ENCODE data around the gene RNF223.

The RNF223 gene

DNA sequence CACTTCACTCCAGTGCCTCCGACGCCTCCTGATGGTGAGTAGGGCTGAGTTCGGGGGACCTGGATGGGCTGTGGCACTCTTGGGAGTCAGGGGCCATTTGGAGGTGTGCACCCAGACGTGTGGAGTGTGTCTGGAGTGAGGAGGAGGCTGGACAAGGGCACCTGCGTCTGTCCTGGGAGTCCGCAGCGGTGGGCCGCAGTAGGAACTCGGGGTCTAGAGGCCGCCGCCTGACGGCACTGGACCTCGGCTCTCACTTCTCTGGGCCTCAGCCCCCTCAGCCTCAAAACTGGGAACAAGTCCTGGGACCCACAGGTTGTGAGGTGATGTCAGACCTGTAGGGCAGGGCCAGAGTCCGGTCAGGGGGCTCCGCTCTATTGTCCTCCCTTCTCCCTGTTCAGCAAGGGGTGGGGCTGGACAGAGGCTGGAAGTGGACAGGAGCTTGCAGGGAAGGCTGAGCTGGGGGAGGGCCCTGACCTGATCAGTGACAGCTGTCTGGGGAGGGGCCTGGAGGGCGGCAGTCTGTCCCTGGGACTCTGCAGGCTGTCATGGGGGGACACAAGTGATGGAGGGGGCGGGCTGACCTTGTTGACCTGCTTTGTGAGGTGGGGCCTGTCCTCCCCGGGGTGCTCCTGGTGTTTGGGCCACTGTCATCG, 38.7 kb downstream of the RNF223 start:
- Histone ChIP-seq H3K4me1 (ENCODE audit: low read length) (no peaks in the 10 kb centered on the region), H3K27ac (ENCODE audit: low read length) (no peak overlapping the region), H3K36me3 (replicated peaks; ENCODE audit: insufficient read depth, low read length) (no peaks in the 10 kb centered on the region), H3K9me3 (replicated peaks; ENCODE audit: insufficient read depth, low read length) (no peaks in the 10 kb centered on the region), H3K27me3 (replicated peaks; ENCODE audit: insufficient read depth, low read length) (peaks cover 85% of the 10 kb centered on the region), H3K4me3 (ENCODE audit: low read length) (no peak overlapping the region), H2AFZ (ENCODE audit: low read length) (no peak overlapping the region), H3K4me2 (ENCODE audit: low read depth, low read length) (no peak overlapping the region), H3K79me2 (ENCODE audit: low read length) (no peaks in the 10 kb centered on the region), H3F3A (ENCODE audit: insufficient read depth, low read length) (no peaks in the 10 kb centered on the region), H4K20me1 (ENCODE audit: insufficient read depth, low read length) (no peaks in the 10 kb centered on the region), H3K9me2 (replicated peaks; ENCODE audit: insufficient read depth, low read length) (no peaks in the 10 kb centered on the region), H3K9ac (ENCODE audit: low read length) (no peak overlapping the region)
- DNase-seq = no peak
- no peak for TF ChIP-seq EZH2 (optimal IDR thresholded peaks at IDR 0.05; ENCODE audit: low read depth, low read length)
- TF ChIP-seq, protein P1, sequence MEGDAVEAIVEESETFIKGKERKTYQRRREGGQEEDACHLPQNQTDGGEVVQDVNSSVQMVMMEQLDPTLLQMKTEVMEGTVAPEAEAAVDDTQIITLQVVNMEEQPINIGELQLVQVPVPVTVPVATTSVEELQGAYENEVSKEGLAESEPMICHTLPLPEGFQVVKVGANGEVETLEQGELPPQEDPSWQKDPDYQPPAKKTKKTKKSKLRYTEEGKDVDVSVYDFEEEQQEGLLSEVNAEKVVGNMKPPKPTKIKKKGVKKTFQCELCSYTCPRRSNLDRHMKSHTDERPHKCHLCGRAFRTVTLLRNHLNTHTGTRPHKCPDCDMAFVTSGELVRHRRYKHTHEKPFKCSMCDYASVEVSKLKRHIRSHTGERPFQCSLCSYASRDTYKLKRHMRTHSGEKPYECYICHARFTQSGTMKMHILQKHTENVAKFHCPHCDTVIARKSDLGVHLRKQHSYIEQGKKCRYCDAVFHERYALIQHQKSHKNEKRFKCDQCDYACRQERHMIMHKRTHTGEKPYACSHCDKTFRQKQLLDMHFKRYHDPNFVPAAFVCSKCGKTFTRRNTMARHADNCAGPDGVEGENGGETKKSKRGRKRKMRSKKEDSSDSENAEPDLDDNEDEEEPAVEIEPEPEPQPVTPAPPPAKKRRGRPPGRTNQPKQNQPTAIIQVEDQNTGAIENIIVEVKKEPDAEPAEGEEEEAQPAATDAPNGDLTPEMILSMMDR (IDR thresholded peaks at IDR 0.05; ENCODE audit: low read length) = no peak
- no peak for TF ChIP-seq EZH2phosphoT487 (IDR thresholded peaks at IDR 0.05; ENCODE audit: low read length)

DNA sequence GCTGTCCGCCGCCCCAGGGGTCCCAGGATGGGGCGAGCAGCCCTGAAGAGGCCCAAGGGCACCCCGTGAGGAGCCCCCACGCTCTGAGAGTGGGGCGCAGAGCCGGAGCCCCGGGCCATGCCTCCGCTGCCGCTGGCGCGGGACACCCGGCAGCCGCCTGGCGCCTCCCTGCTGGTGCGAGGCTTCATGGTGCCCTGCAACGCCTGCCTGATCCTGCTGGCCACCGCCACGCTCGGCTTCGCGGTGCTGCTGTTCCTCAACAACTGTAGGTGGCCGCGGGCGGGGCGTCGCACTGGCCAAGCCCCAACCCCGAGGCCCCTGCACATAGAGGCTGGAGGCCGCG, 39.7 kb downstream of the RNF223 start:
- no peaks in the 10 kb centered on the region for H4K20me1 ChIP-seq (ENCODE audit: insufficient read depth, low read length)
- no peaks in the 10 kb centered on the region for H3F3A ChIP-seq (ENCODE audit: insufficient read depth, low read length)
- TF ChIP-seq, protein P1 (IDR thresholded peaks at IDR 0.05; ENCODE audit: low read length) = no peak
- no peak for DNase-seq
- H2AFZ ChIP-seq (ENCODE audit: low read length) = no peak overlapping the region
- H3K4me1 ChIP-seq (ENCODE audit: low read length) = no peaks in the 10 kb centered on the region
- no peak overlapping the region for H3K27ac ChIP-seq (ENCODE audit: low read length)
- no peaks in the 10 kb centered on the region for H3K36me3 ChIP-seq (replicated peaks; ENCODE audit: insufficient read depth, low read length)
- no peak overlapping the region for H3K4me3 ChIP-seq (ENCODE audit: low read length)
- no peaks in the 10 kb centered on the region for H3K79me2 ChIP-seq (ENCODE audit: low read length)
- no peaks in the 10 kb centered on the region for H3K9me3 ChIP-seq (replicated peaks; ENCODE audit: insufficient read depth, low read length)
- no peak overlapping the region for H3K9ac ChIP-seq (ENCODE audit: low read length)
- no peak overlapping the region for H3K4me2 ChIP-seq (ENCODE audit: low read depth, low read length)
- H3K9me2 ChIP-seq (replicated peaks; ENCODE audit: insufficient read depth, low read length) = no peaks in the 10 kb centered on the region
- H3K27me3 ChIP-seq (replicated peaks; ENCODE audit: insufficient read depth, low read length) = peaks cover 74% of the 10 kb centered on the region

DNA sequence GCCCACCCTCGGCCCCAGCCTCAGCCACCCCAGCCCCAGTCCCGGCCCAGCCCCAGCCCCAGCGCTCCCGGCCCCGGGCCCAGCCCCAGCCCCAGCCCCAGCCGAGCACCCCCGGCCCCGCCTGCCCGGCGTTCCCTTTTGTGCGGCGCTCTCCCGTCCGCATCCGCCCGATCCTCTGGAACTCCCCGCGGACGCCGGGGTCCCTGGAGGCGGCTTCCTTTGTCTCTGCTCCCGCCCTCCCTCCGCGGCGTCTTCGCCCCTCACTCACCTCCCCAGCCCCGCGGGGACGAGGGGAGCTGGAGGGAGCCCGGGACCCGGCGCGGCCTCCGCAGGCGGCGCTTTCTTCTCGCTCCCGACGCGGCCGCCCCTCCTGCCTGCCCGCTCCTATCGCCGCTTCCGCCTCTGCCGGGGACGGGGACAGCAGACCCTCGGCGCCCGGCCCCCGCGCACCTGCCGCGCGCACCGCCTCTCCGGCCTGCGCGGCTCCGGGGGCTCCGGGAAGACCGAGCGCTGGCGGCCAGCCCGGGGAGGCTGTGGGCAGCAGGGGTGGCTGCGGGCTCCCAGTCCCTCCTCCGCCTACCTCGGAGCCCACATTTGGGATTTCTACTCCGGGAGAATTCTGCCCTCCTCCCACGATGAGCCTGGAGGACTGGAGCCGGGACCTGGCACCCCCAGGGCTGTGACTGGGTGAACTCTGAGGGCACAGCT, 40.2 kb downstream of the RNF223 start:
- peaks cover 69% of the 10 kb centered on the region for H3K27me3 ChIP-seq (replicated peaks; ENCODE audit: insufficient read depth, low read length)
- H3K4me3 ChIP-seq (ENCODE audit: low read length) = no peak overlapping the region
- H2AFZ ChIP-seq (ENCODE audit: low read length) = no peak overlapping the region
- H4K20me1 ChIP-seq (ENCODE audit: insufficient read depth, low read length) = no peaks in the 10 kb centered on the region
- no peaks in the 10 kb centered on the region for H3F3A ChIP-seq (ENCODE audit: insufficient read depth, low read length)
- no peaks in the 10 kb centered on the region for H3K36me3 ChIP-seq (replicated peaks; ENCODE audit: insufficient read depth, low read length)
- H3K9ac ChIP-seq (ENCODE audit: low read length) = no peak overlapping the region
- no peak for DNase-seq
- no peak overlapping the region for H3K27ac ChIP-seq (ENCODE audit: low read length)
- H3K4me1 ChIP-seq (ENCODE audit: low read length) = no peaks in the 10 kb centered on the region
- H3K9me3 ChIP-seq (replicated peaks; ENCODE audit: insufficient read depth, low read length) = no peaks in the 10 kb centered on the region
- TF ChIP-seq EZH2 (optimal IDR thresholded peaks at IDR 0.05; ENCODE audit: low read depth, low read length) = no peak
- TF ChIP-seq, protein P1 (IDR thresholded peaks at IDR 0.05; ENCODE audit: low read length) = no peak
- TF ChIP-seq EZH2phosphoT487 (IDR thresholded peaks at IDR 0.05; ENCODE audit: low read length) = no peak
- no peak overlapping the region for H3K4me2 ChIP-seq (ENCODE audit: low read depth, low read length)
- H3K9me2 ChIP-seq (replicated peaks; ENCODE audit: insufficient read depth, low read length) = no peaks in the 10 kb centered on the region
- H3K79me2 ChIP-seq (ENCODE audit: low read length) = no peaks in the 10 kb centered on the region

All from MM.1S (cell line).